Measurements from ENCODE around the gene EIPR1. TPM values are rescaled to one million over a fixed set of nuclear protein-coding genes. Genes with fewer than 3 reads are reported as not detected.
"Not testable (repeated sequence)": the region's sequence is repeated elsewhere in the genome, so short reads cannot be mapped to it uniquely, and the experiment has no call there.

EIPR1 gene
- total RNA-seq, 8 experiments from 2014 or later = 27.8 to 41.7 (median 33.5) TPM

- Histone ChIP-seq H3K4me3 (no peak overlapping the region), H3K27ac (peak overlapping the region; percentile 54 to 63), H3K4me1 (replicated peaks in 1 of 2) (peaks cover 52 to 61% of the 10 kb centered on the region in 2 donors)
- ATAC-seq (replicated peaks in 6 of 8) = no peak
- in situ Hi-C loops (cut with MboI; ENCODE audit: low pct_unique_long_range_greater_than_20kb in 2 of 9, low sequenced_read_pairs in 9 of 9, unreplicated experiment in 9 of 9) = no loop called here
- WGBS, 10 experiments = 83 to 100% (median 100%) methylated on average over 2 to 8 of the region's 9 CpGs; no CpG with 5 or more reads in 3 of the 10 experiments
These were observed 86.5 kb downstream of the EIPR1 start for GRCh38 chr2:3291113-3291512.

DNA sequence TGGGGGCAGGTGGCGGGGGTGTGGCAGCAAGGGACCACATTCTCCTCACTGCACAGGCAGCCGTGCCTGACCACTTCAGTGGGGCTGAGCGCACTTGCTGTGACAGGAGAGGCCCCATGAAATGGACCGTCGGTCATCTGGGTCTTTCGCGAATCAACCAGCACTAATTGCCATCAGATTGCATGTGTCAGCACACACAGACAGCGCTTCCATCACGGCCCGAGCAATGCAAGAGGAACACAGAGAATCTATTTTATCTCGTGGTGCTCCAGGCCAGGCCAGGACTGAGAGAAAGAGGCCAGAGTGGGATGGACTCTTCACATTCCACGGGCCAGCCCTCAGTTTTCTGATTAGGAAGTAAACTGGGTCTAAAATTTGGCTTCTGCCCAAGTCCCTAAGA, 87.0 kb downstream of the EIPR1 start:
- ATAC-seq (replicated peaks in 6 of 8) = peak in 5 of 8 experiments; percentile 38 to 69 (median 61)
- no peak overlapping the region for H3K4me3 ChIP-seq
- WGBS, 10 experiments = 21 to 63% (median 60%) methylated on average over 1 to 6 of the region's 12 CpGs; no CpG with 5 or more reads in 7 of the 10 experiments
- peaks cover 55 to 64% of the 10 kb centered on the region in 2 donors for H3K4me1 ChIP-seq (replicated peaks in 1 of 2)
- H3K27ac ChIP-seq = peak overlapping the region; percentile 54 to 63
- in situ Hi-C loops (cut with MboI; ENCODE audit: low pct_unique_long_range_greater_than_20kb in 2 of 9, low sequenced_read_pairs in 9 of 9, unreplicated experiment in 9 of 9) = no loop called here

- WGBS, 10 experiments = 99 to 100% (median 100%) methylated on average over 2 to 8 of the region's 8 CpGs; no CpG with 5 or more reads in 4 of the 10 experiments
- ATAC-seq (replicated peaks in 6 of 8) = no peak
- in situ Hi-C loops (cut with MboI; ENCODE audit: low pct_unique_long_range_greater_than_20kb in 2 of 9, low sequenced_read_pairs in 9 of 9, unreplicated experiment in 9 of 9) = no loop called here
- Histone ChIP-seq H3K4me1 (replicated peaks in 1 of 2) (peaks cover 59 to 64% of the 10 kb centered on the region in 2 donors), H3K4me3 (no peak overlapping the region), H3K27ac (peak overlapping the region; percentile 54 to 85)
These were observed 87.6 kb downstream of the EIPR1 start for GRCh38 chr2:3289971-3290370.

GRCh38 chr2:3289526-3289925, 88.1 kb downstream of the EIPR1 start:
- WGBS, 10 experiments = 83 to 100% (median 98%) methylated on average over 1 to 12 of the region's 15 CpGs; no CpG with 5 or more reads in 4 of the 10 experiments
- Histone ChIP-seq H3K27ac (peak overlapping the region; percentile 22 to 85), H3K4me3 (no peak overlapping the region), H3K4me1 (replicated peaks in 1 of 2) (peaks cover 63% of the 10 kb centered on the region in 2 donors)
- no peak for ATAC-seq (replicated peaks in 6 of 8)
- in situ Hi-C loops (cut with MboI; ENCODE audit: low pct_unique_long_range_greater_than_20kb in 2 of 9, low sequenced_read_pairs in 9 of 9, unreplicated experiment in 9 of 9) = no loop called here

DNA sequence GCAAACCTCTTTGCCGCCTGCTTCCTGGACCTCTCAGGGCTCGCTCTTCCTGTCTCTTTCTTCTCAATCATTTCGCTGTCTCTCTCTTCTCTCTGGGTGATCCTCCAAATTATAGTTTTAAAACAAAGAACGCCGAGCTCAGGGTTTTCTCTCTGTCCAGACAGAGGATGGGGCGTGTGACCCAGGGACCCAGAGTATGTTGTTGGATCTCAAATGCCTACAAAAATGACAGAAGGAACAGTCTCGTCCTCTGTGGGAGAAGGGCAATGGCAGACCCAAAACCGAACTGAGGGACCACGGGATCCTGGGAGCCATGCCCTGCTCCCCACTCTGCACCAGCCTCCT, 88.5 kb downstream of the EIPR1 start:
- in situ Hi-C loops (cut with MboI; ENCODE audit: low pct_unique_long_range_greater_than_20kb in 2 of 9, low sequenced_read_pairs in 9 of 9, unreplicated experiment in 9 of 9) = no loop called here
- peak overlapping the region; percentile 22 to 85 for H3K27ac ChIP-seq
- H3K4me3 ChIP-seq = no peak overlapping the region
- 69 to 100% (median 80%) methylated on average over 1 to 7 of the region's 9 CpGs; no CpG with 5 or more reads in 2 of the 10 experiments for WGBS, 10 experiments
- no peak for ATAC-seq (replicated peaks in 6 of 8)
- peaks cover 59 to 60% of the 10 kb centered on the region in 2 donors for H3K4me1 ChIP-seq (replicated peaks in 1 of 2)

DNA sequence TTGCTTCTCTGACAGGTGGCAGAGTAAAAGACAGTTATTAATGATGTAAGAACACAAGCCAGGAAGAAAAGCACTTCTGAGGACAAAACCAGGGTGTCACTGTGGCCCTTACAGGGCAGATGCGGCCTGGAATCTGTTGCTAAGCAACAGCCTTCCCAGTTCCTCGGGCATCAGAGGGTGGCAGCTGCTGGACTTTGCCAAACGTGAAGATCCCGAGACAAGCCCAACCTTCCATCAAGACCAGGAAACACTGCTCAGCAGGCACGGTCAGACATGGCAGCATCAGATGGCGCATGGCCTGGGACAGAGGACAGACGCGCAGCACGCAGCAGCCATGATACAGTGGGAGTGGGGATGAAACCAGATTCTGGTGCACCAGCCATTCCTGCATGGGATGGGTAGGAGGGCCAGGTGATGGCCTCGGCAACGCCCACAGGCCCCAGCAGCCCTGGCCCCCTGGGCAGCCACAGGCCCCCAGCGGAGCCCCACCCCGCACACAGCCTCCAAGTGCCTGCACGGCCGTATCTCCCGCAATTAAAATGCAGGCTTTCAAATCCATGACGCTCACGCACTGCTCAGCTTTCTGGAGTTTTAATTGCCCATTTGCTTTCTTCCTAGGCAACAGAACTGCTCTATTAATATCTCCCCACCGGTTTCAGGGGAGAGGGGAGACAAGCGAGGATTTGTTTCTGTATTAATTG, 89.0 kb downstream of the EIPR1 start:
- peak in 5 of 8 experiments; percentile 68 to 80 (median 70) for ATAC-seq (replicated peaks in 6 of 8)
- in situ Hi-C loops (cut with MboI; ENCODE audit: low pct_unique_long_range_greater_than_20kb in 2 of 9, low sequenced_read_pairs in 9 of 9, unreplicated experiment in 9 of 9) = no loop called here
- Histone ChIP-seq H3K27ac (peak overlapping the region; percentile 22 to 85), H3K4me3 (no peak overlapping the region), H3K4me1 (replicated peaks in 1 of 2) (peaks cover 54 to 55% of the 10 kb centered on the region in 2 donors)
- WGBS, 10 experiments = 0 to 88% (median 66%) methylated on average over 1 to 6 of the region's 20 CpGs; no CpG with 5 or more reads in 2 of the 10 experiments

- WGBS, 10 experiments = 71 to 100% (median 100%) methylated on average over 1 to 8 of the region's 13 CpGs; no CpG with 5 or more reads in 5 of the 10 experiments
- in situ Hi-C loops (cut with MboI; ENCODE audit: low pct_unique_long_range_greater_than_20kb in 2 of 9, low sequenced_read_pairs in 9 of 9, unreplicated experiment in 9 of 9) = no loop called here
- no peak for ATAC-seq (replicated peaks in 6 of 8)
- peaks cover 49 to 53% of the 10 kb centered on the region in 2 donors for H3K4me1 ChIP-seq (replicated peaks in 1 of 2)
- H3K4me3 ChIP-seq = no peak overlapping the region
- peak overlapping the region in 1 of 2 donors; percentile 85 for H3K27ac ChIP-seq
These were observed 89.7 kb downstream of the EIPR1 start for GRCh38 chr2:3287896-3288295.

DNA sequence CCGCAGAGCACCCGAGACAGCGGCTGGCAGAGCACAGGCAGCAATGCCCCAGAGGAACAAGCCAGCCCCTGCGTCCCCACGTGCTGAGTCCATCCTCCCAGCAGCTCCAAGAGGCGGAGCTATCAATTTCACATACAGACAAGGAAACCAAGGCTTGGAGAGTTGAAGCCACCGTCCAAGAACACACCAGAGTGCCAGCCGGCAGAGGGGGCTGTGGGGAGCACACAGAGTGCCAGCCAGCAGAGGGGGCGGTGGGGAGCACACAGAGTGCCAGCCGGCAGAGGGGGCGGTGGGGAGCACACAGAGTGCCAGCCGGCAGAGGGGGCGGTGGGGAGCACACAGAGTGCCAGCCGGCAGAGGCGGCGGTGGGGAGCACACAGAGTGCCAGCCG, 91.0 kb downstream of the EIPR1 start:
- in situ Hi-C loops (cut with MboI; ENCODE audit: low pct_unique_long_range_greater_than_20kb in 2 of 9, low sequenced_read_pairs in 9 of 9, unreplicated experiment in 9 of 9); H3K4me3 ChIP-seq; H3K27ac ChIP-seq; ATAC-seq (replicated peaks in 6 of 8): not testable (repeated sequence)
- peaks cover 56 to 63% of the 10 kb centered on the region in 2 donors for H3K4me1 ChIP-seq (replicated peaks in 1 of 2)
- 100% methylated on average over 3 of the region's 17 CpGs; no CpG with 5 or more reads in 9 of the 10 experiments for WGBS, 10 experiments

DNA sequence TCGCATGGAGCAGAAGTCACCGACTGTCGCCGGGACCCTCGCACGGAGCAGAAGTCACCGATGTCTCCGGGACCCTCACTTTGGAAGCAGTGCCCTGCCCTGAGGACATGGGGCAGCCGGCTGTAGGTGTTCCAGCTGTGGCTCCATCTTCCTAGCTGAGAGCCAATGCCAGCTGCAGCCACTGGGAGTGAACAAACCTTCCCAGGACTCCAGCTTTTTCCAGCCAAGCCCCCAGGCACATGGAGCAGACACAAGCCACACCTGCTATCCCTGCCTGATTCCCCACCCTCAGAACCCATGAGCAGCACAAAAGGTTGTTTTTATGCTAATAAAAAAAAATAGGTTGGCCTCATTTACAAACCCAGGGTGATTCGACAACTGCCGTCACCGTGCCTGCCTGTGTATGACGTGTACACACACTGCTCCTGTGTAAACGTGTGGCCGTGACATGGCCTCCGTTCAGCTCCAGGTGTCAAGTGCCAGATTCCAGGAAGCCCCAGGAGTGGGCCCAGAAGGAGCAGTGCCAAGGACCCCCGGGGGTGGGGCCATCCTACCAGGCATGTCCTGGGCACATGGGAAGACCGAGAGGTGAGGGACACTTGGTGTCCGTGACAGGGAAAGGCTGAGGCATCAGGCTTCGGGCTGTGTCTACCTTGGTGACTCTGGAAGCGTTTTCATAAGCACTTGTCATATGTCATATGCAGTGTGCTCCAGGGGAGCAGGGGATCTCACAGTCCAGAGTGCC, 91.5 kb downstream of the EIPR1 start:
- Histone ChIP-seq H3K4me1 (replicated peaks in 1 of 2) (peaks cover 51 to 61% of the 10 kb centered on the region in 2 donors), H3K27ac (no peak overlapping the region), H3K4me3 (no peak overlapping the region)
- 40 to 94% (median 91%) methylated on average over 1 to 8 of the region's 21 CpGs; no CpG with 5 or more reads in 5 of the 10 experiments for WGBS, 10 experiments
- peak in 4 of 8 experiments; percentile 1 to 98 (median 46) for ATAC-seq (replicated peaks in 6 of 8)
- in situ Hi-C loops (cut with MboI; ENCODE audit: low pct_unique_long_range_greater_than_20kb in 2 of 9, low sequenced_read_pairs in 9 of 9, unreplicated experiment in 9 of 9) = no loop called here

- Histone ChIP-seq H3K27ac (no peak overlapping the region), H3K4me1 (replicated peaks in 1 of 2) (peaks cover 40 to 50% of the 10 kb centered on the region in 2 donors), H3K4me3 (no peak overlapping the region)
- in situ Hi-C loops (cut with MboI; ENCODE audit: low pct_unique_long_range_greater_than_20kb in 2 of 9, low sequenced_read_pairs in 9 of 9, unreplicated experiment in 9 of 9) = no loop called here
- ATAC-seq (replicated peaks in 6 of 8) = no peak
- WGBS, 10 experiments = 73 to 100% (median 100%) methylated on average over 1 to 7 of the region's 24 CpGs; no CpG with 5 or more reads in 5 of the 10 experiments
These were observed 92.7 kb downstream of the EIPR1 start for GRCh38 chr2:3284657-3285630.

DNA sequence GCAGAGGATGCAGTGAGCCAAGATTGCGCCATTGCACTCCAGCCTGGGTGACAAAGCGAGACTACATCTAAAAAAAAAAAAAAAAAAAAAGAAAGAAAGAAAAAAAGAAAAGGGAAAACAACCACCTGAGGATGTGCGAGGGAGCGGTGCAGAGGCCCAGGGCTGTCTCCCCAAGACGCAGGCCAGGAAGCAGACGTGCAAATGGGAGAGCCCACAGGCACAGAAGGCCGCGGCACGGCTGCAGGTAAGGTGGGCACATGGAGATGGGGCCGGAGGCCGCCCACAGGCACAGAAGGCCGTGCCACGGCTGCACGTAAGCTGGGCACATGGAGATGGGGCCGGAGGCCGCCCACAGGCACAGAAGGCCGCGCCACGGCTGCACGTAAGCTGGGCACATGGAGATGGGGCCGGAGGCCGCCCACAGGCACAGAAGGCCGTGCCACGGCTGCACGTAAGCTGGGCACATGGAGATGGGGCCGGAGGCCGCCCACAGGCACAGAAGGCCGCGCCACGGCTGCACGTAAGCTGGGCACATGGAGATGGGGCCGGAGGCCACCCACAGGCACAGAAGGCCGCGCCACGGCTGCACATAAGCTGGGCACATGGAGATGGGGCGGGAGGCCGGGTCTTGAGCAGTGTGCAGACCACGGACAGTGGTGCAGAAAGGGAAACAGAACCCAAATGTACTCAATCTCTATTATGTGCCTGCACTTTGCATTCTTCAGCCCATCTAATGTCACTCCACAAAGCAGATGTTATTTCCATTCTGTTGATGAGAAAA, 93.6 kb downstream of the EIPR1 start:
- H3K27ac ChIP-seq = not testable (repeated sequence)

DNA sequence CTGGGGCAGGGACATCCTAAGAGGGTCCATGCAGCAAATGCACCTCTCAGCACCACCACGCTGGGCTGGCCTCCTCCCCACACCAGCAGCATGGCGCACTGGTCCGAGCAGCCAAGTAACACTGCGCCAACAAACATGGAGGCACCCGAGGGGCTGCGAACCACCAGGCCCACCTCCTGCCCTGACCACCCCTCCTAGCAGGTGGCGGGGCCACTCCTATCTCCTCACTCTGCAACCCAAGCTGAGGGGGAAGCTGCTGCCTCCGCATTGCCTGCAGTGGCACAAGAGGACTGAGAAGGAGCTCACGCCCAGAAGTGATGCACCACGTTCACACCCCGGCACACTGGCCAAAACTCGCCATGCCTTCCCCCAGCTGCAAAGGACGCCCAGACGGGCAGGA, 94.4 kb downstream of the EIPR1 start:
- in situ Hi-C loops (cut with MboI; ENCODE audit: low pct_unique_long_range_greater_than_20kb in 2 of 9, low sequenced_read_pairs in 9 of 9, unreplicated experiment in 9 of 9) = no loop called here
- peak in 3 of 8 experiments; percentile 2 to 8 (median 8) for ATAC-seq (replicated peaks in 6 of 8)
- Histone ChIP-seq H3K27ac (no peak overlapping the region), H3K4me1 (replicated peaks in 1 of 2) (peaks cover 22 to 32% of the 10 kb centered on the region in 2 donors), H3K4me3 (no peak overlapping the region)
- 75 to 100% (median 100%) methylated on average over 1 to 4 of the region's 14 CpGs; no CpG with 5 or more reads in 6 of the 10 experiments for WGBS, 10 experiments

More for the DNA sequence above, 93.6 kb downstream of the EIPR1 start:
- H3K4me3 ChIP-seq; ATAC-seq (replicated peaks in 6 of 8); in situ Hi-C loops (cut with MboI; ENCODE audit: low pct_unique_long_range_greater_than_20kb in 2 of 9, low sequenced_read_pairs in 9 of 9, unreplicated experiment in 9 of 9): not testable (repeated sequence)
- H3K4me1 ChIP-seq (replicated peaks in 1 of 2) = peaks cover 31 to 41% of the 10 kb centered on the region in 2 donors
- WGBS, 10 experiments = 87 to 100% (median 93%) methylated on average over 3 to 4 of the region's 38 CpGs; no CpG with 5 or more reads in 6 of the 10 experiments
